Hepatocyte (in vitro differentiated cells): Measurements from ENCODE around the gene CYBA.

Experiments
- CTCF ChIP-seq: fragments of 200-600 bp; sonication (generic); IDR thresholded peaks from 2 replicates; pipeline ENCODE4 v1.5.1; 2016; ENCODE audit warnings: antibody characterized with exemption, mild to moderate bottlenecking; ENCODE audit not compliant: poor library complexity
- EZH2 ChIP-seq: fragments of 200-600 bp; sonication (generic); IDR thresholded peaks from 2 replicates; pipeline ENCODE4 v1.6.1; 2016; ENCODE audit warnings: antibody characterized with exemption, mild to moderate bottlenecking, borderline replicate concordance
- EZH2phosphoT487 ChIP-seq: fragments of 200-600 bp; sonication (generic); IDR thresholded peaks from one replicate; pipeline ENCODE4 v1.6.1; 2018; ENCODE audit warnings: antibody characterized with exemption, mild to moderate bottlenecking, low read depth, moderate library complexity; ENCODE audit not compliant: unreplicated experiment, severe bottlenecking

DNA sequence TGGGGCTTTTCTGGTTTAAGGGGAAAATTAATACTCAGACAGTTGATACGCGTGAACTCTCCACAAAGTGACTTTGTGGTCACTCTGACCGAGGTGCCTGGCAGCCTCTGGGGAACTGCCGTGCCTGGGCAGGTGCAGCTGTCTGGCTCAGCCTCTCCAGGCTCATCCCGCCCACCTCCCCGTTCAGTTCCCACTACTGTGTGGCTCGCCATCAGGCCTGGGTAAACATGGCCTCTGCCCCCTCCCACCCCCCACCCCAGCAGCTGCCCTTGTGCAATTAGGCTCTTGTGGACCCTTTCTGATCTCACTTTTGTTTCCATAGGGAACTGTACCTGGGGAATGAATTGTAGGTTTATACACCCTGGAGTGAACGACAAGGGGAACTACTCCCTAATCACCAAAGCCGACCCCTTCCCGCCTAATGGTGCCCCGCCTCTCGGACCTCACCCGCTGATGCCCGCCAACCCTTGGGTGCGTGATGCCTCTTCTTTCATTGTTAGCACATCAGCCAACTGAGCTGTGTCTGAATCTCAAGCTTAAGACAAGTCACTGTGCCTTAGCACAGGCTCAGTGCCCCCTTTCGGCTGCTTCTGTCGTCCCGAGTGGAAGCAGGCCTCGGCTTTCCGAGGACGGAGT lies 52.9 kb downstream of the CYBA start:
- TF ChIP-seq EZH2phosphoT487, result no peak
- TF ChIP-seq CTCF, result no peak
- no peak for TF ChIP-seq EZH2
